SK-N-SH (cell line): ENCODE data around the gene CACNA1D. TPM values are rescaled to one million over a fixed set of nuclear protein-coding genes. Genes with fewer than 3 reads are reported as not detected.

Experiments
- CTCF ChIA-PET: fragments of 300-600, 350-600 bp; formaldehyde crosslinking; extraction: SDS; loops from one replicate; lab custom pipeline; 2021; lab: Yijun Ruan, JAX
- POLR2A ChIA-PET: fragments of 350-600 bp; sonication (Branson Sonifier 250); formaldehyde crosslinking; extraction: SDS; loops from one replicate; lab custom pipeline; 2020; ENCODE audit warnings: antibody characterized with exemption, inconsistent platforms; lab: Yijun Ruan, JAX
- DNase-seq: peaks from one replicate; pipeline ENCODE4 v3.0.0; 2012
- H2AFZ ChIP-seq: fragments of 200-600 bp; sonication (generic); 2 replicates; pipeline ENCODE4 v1.8.1; 2016; ENCODE audit warnings: antibody characterized with exemption, mild to moderate bottlenecking, low read depth
- H3F3A ChIP-seq: fragments of 200-600 bp; sonication (generic); replicated peaks from 2 replicates; pipeline ENCODE3; 2016; ENCODE audit warnings: antibody characterized with exemption, mild to moderate bottlenecking; ENCODE audit not compliant: insufficient read depth
- H3K27ac ChIP-seq, 2 experiments: fragments of 200-500 bp in 1 of 2; fragments of 200-600 bp in 1 of 2; sonication (Bioruptor generic) in 1 of 2; sonication (generic), shearing (Covaris generic) in 1 of 2; 2 replicates each; pipeline versions ENCODE4 v1.5.1 to v1.6.1; 2014 to 2016; ENCODE audit warnings: low read depth in 2 of 2, inconsistent platforms in 1 of 2, low read length in 1 of 2, mild to moderate bottlenecking in 1 of 2, mixed read lengths in 1 of 2
- H3K27me3 ChIP-seq: fragments of 200-600 bp; sonication (generic), shearing (Covaris generic); 2 replicates; pipeline ENCODE4 v1.6.1; 2016; ENCODE audit warnings: mixed run types; ENCODE audit not compliant: insufficient read depth
- H3K36me3 ChIP-seq, 2 experiments: fragments of 200-500 bp in 1 of 2; fragments of 200-600 bp in 1 of 2; sonication (Bioruptor generic) in 1 of 2; sonication (generic) in 1 of 2; replicated peaks in 1 of 2; 2 replicates each; pipeline versions ENCODE3 to v1.5.1; 2014 to 2016; ENCODE audit warnings: low read length in 1 of 2, mild to moderate bottlenecking in 1 of 2; ENCODE audit not compliant: insufficient read depth in 2 of 2, control insufficient read depth in 1 of 2
- H3K4me1 ChIP-seq, 2 experiments: fragments of 200-500 bp in 1 of 2; fragments of 200-600 bp in 1 of 2; sonication (Bioruptor generic) in 1 of 2; sonication (generic), shearing (Covaris generic) in 1 of 2; 2 replicates each; pipeline versions ENCODE4 v1.5.1 to v1.6.1; 2014 to 2016; ENCODE audit warnings: low read depth in 1 of 2, low read length in 1 of 2, mixed run types in 1 of 2; ENCODE audit not compliant: insufficient read depth in 2 of 2, control insufficient read depth in 1 of 2
- H3K4me2 ChIP-seq: fragments of 200-600 bp; sonication (generic), shearing (Covaris generic); 2 replicates; pipeline ENCODE4 v1.6.1; 2017; ENCODE audit warnings: mixed run types
- H3K4me3 ChIP-seq, 2 experiments: fragments of 200-500 bp in 1 of 2; fragments of 200-600 bp in 1 of 2; sonication (Bioruptor generic) in 1 of 2; sonication (generic), shearing (Covaris generic) in 1 of 2; 2 replicates each; pipeline versions ENCODE4 v1.5.1 to v1.8.1; 2014 to 2016; ENCODE audit warnings: low read depth in 2 of 2, inconsistent platforms in 1 of 2, low read length in 1 of 2, mild to moderate bottlenecking in 1 of 2, mixed read lengths in 1 of 2, moderate library complexity in 1 of 2
- H3K79me2 ChIP-seq: fragments of 200-600 bp; sonication (generic); 2 replicates; pipeline ENCODE4 v1.8.1; 2017; ENCODE audit warnings: mild to moderate bottlenecking; ENCODE audit not compliant: insufficient read depth
- H3K9ac ChIP-seq: fragments of 200-600 bp; sonication (generic); 2 replicates; pipeline ENCODE4 v1.6.1; 2017; ENCODE audit warnings: mixed run types
- H3K9me2 ChIP-seq: fragments of 200-600 bp; sonication (generic); 2 replicates; pipeline ENCODE4 v1.6.1; 2017; ENCODE audit warnings: mixed run types
- H3K9me3 ChIP-seq: fragments of 200-600 bp; sonication (generic); 2 replicates; pipeline ENCODE4 v1.6.1; 2017; ENCODE audit warnings: mixed run types, mild to moderate bottlenecking, moderate library complexity
- H4K20me1 ChIP-seq: fragments of 200-600 bp; sonication (generic); 2 replicates; pipeline ENCODE4 v1.6.1; 2017; ENCODE audit warnings: mild to moderate bottlenecking, mixed run types; ENCODE audit not compliant: insufficient read depth
- CTCF ChIP-seq: fragments of 200-600 bp; sonication (generic); IDR thresholded peaks from 2 replicates; pipeline ENCODE4 v1.6.1; 2017; ENCODE audit warnings: antibody characterized with exemption, mild to moderate bottlenecking, moderate library complexity
- FOXJ3 ChIP-seq: sonication (generic); formaldehyde crosslinking; IDR thresholded peaks from 2 replicates; pipeline ENCODE4 v1.5.1; 2020; ENCODE audit warnings: mild to moderate bottlenecking, missing genetic modification reagents
- FOXM1 ChIP-seq: IDR thresholded peaks from 2 replicates; pipeline ENCODE4 v1.4.0; 2012; ENCODE audit warnings: low read depth, mild to moderate bottlenecking
- MXI1 ChIP-seq: IDR thresholded peaks from 2 replicates; pipeline ENCODE4 v1.6.1; 2012; ENCODE audit warnings: mild to moderate bottlenecking, low read depth, low read length, improper control_type of control experiment
- NFIC ChIP-seq: IDR thresholded peaks from 2 replicates; pipeline ENCODE4 v1.4.0; 2012; ENCODE audit warnings: borderline replicate concordance
- PBX3 ChIP-seq: IDR thresholded peaks from 2 replicates; pipeline ENCODE4; 2012
- POLR2AphosphoS5 ChIP-seq: IDR thresholded peaks from 2 replicates; pipeline ENCODE4 v1.6.1; 2012; ENCODE audit warnings: low read depth, low read length
- RXRA ChIP-seq: IDR thresholded peaks from 2 replicates; pipeline ENCODE4 v1.4.0; 2012; ENCODE audit warnings: low read depth, mild to moderate bottlenecking, borderline replicate concordance
- TEAD4 ChIP-seq: IDR thresholded peaks from 2 replicates; pipeline ENCODE4 v1.4.0; 2012; ENCODE audit warnings: mild to moderate bottlenecking, borderline replicate concordance; ENCODE audit not compliant: insufficient read depth
- YY1 ChIP-seq: IDR thresholded peaks from 2 replicates; pipeline ENCODE4 v1.4.0; 2012; ENCODE audit warnings: low read depth, mild to moderate bottlenecking
- ZBTB33 ChIP-seq: IDR thresholded peaks from 2 replicates; pipeline ENCODE4 v1.4.0; 2012; ENCODE audit warnings: low read depth, borderline replicate concordance
- WGBS: methylation state at CpG from one replicate; pipeline ENCODE4 v1.1.6; 2017; ENCODE audit warnings: low lambda C conversion rate; 5-methylcytosine and 5-hydroxymethylcytosine counted together
- polyA plus RNA-seq, 3 experiments: library from polyadenylated mRNA; depleted of rRNA; stranded (reverse); fragments of >200 nt; gene quantifications; 2 replicates each; pipeline ENCODE4 v1.2.3, GENCODE V29; 2012
- TF ChIP-seq, protein P1 (sequence below): IDR thresholded peaks from 2 replicates; pipeline ENCODE4 v1.6.1; 2012; ENCODE audit warnings: mild to moderate bottlenecking, low read depth, low read length, moderate library complexity
- TF ChIP-seq, protein P2 (sequence below): fragments of 150-350 bp; IDR thresholded peaks from 2 replicates; pipeline ENCODE4 v1.6.1; 2016; ENCODE audit warnings: mild to moderate bottlenecking, low read depth, low read length

CACNA1D gene
- polyA plus RNA-seq, 1 of the 3 experiments (the other 2 are of a cell fraction) = 0.12 TPM

- ChIA-PET CTCF (no interaction called here), POLR2A (no interaction called here)
- H3K4me2 ChIP-seq = no peak overlapping the region
- no peaks in the 10 kb centered on the region for H3K9me3 ChIP-seq
- no peaks in the 10 kb centered on the region for H3K36me3 ChIP-seq
- peaks cover 0 to 4% of the 10 kb centered on the region in 2 experiments; a peak in 1 of 4 replicates for H3K4me1 ChIP-seq
- H3F3A ChIP-seq = no peaks in the 10 kb centered on the region
- H3K27me3 ChIP-seq = no peaks in the 10 kb centered on the region
- no peaks in the 10 kb centered on the region for H3K79me2 ChIP-seq
- no peak overlapping the region for H2AFZ ChIP-seq
- H3K9me2 ChIP-seq = no peaks in the 10 kb centered on the region
- 77% methylated on average over 5 of the region's 5 CpGs for WGBS
- no peak for TF ChIP-seq MXI1
- TF ChIP-seq, protein P1, sequence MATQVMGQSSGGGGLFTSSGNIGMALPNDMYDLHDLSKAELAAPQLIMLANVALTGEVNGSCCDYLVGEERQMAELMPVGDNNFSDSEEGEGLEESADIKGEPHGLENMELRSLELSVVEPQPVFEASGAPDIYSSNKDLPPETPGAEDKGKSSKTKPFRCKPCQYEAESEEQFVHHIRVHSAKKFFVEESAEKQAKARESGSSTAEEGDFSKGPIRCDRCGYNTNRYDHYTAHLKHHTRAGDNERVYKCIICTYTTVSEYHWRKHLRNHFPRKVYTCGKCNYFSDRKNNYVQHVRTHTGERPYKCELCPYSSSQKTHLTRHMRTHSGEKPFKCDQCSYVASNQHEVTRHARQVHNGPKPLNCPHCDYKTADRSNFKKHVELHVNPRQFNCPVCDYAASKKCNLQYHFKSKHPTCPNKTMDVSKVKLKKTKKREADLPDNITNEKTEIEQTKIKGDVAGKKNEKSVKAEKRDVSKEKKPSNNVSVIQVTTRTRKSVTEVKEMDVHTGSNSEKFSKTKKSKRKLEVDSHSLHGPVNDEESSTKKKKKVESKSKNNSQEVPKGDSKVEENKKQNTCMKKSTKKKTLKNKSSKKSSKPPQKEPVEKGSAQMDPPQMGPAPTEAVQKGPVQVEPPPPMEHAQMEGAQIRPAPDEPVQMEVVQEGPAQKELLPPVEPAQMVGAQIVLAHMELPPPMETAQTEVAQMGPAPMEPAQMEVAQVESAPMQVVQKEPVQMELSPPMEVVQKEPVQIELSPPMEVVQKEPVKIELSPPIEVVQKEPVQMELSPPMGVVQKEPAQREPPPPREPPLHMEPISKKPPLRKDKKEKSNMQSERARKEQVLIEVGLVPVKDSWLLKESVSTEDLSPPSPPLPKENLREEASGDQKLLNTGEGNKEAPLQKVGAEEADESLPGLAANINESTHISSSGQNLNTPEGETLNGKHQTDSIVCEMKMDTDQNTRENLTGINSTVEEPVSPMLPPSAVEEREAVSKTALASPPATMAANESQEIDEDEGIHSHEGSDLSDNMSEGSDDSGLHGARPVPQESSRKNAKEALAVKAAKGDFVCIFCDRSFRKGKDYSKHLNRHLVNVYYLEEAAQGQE = no peak
- TF ChIP-seq CTCF = no peak
- TF ChIP-seq RXRA = no peak
- no peaks in the 10 kb centered on the region for H4K20me1 ChIP-seq
- H3K9ac ChIP-seq = no peak overlapping the region
- no peak overlapping the region for H3K27ac ChIP-seq
- H3K4me3 ChIP-seq = no peak overlapping the region
- no peak for DNase-seq
Measured at GRCh38 chr3:53553200-53553599, 58.8 kb downstream of the CACNA1D start.

DNA sequence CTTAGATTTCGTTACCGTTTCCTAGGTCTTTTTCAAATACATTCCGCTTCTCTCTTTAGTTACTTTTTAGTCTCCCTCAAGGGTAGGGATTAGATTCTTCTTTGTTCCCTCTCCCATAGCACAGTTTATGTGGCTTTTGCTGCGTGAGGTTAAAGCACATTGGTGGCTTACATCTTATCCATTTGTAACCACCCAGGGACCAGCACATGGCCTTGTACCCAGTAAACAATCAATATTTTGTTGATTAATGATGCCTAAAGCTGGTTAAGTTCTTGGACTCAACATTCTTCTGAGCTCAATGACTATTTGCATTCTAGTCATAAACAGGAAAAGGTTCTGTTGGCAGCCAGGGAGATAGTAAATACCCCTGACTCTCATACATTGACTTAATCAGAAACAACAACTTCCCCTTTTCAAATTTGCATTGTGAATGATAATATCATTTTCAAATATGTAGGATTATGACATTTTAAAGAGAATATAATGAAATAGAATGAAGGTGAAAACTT, 60.2 kb downstream of the CACNA1D start:
- no peaks in the 10 kb centered on the region for H3K79me2 ChIP-seq
- H3K4me3 ChIP-seq = no peak overlapping the region
- no peak overlapping the region for H2AFZ ChIP-seq
- no peaks in the 10 kb centered on the region for H3K36me3 ChIP-seq
- peaks cover 0 to 4% of the 10 kb centered on the region in 2 experiments; a peak in 1 of 4 replicates for H3K4me1 ChIP-seq
- ChIA-PET POLR2A (no interaction called here), CTCF (no interaction called here)
- no peaks in the 10 kb centered on the region for H4K20me1 ChIP-seq
- WGBS = 69% methylated on average over 4 of the region's 4 CpGs
- no peaks in the 10 kb centered on the region for H3F3A ChIP-seq
- H3K27ac ChIP-seq = no peak overlapping the region
- DNase-seq = no peak
- no peaks in the 10 kb centered on the region for H3K9me2 ChIP-seq
- H3K27me3 ChIP-seq = no peaks in the 10 kb centered on the region
- H3K9ac ChIP-seq = no peak overlapping the region
- no peaks in the 10 kb centered on the region for H3K9me3 ChIP-seq
- no peak overlapping the region for H3K4me2 ChIP-seq
- TF ChIP-seq NFIC (no peak), MXI1 (no peak), CTCF (no peak), FOXJ3 (CRISPR knock-in tag) (no peak), YY1 (no peak), FOXM1 (no peak), TEAD4 (no peak), POLR2AphosphoS5 (no peak), ZBTB33 (no peak), PBX3 (no peak)
- TF ChIP-seq, protein P2, sequence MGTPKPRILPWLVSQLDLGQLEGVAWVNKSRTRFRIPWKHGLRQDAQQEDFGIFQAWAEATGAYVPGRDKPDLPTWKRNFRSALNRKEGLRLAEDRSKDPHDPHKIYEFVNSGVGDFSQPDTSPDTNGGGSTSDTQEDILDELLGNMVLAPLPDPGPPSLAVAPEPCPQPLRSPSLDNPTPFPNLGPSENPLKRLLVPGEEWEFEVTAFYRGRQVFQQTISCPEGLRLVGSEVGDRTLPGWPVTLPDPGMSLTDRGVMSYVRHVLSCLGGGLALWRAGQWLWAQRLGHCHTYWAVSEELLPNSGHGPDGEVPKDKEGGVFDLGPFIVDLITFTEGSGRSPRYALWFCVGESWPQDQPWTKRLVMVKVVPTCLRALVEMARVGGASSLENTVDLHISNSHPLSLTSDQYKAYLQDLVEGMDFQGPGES = no peak
